Mucosa of descending colon (tissue), 3 donors: Measurements from ENCODE around the gene C12orf43. TPM values are rescaled to one million over a fixed set of nuclear protein-coding genes. Genes with fewer than 3 reads are reported as not detected.
A peak's percentile ranks its signal among the peaks of the same experiment; 100 is the strongest.

Experiments used
- ATAC-seq: fragments of 200-7000 bp; cut with Tn5 transposase; one replicate; pipeline ENCODE4 v1.9.1; 2020; ENCODE audit warnings: mild to moderate bottlenecking, moderate library complexity
- DNase-seq, 3 donors: peaks; one replicate each; pipeline ENCODE4 v3.0.0-alpha.2; 2020
- H3K36me3 ChIP-seq: fragments of 200-600 bp; one replicate; pipeline ENCODE4 v1.8.0; 2021; ENCODE audit warnings: low read depth, mild to moderate bottlenecking
- H3K4me1 ChIP-seq: fragments of 200-600 bp; one replicate; pipeline ENCODE4 v1.8.0; 2021; ENCODE audit warnings: low read depth, mild to moderate bottlenecking
- H3K4me3 ChIP-seq: fragments of 200-600 bp; one replicate; pipeline ENCODE4 v1.8.0; 2021; ENCODE audit warnings: mild to moderate bottlenecking
- H3K9me3 ChIP-seq: fragments of 200-600 bp; one replicate; pipeline ENCODE4 v1.8.0; 2021; ENCODE audit warnings: mild to moderate bottlenecking
- CTCF ChIP-seq: fragments of 200-600 bp; IDR thresholded peaks from one replicate; pipeline ENCODE4 v1.8.0; 2022; ENCODE audit warnings: antibody characterized with exemption, mild to moderate bottlenecking
- intact Hi-C, 2 donors: fragments of 100-400 bp; cut with DNase I in 1 of 2; cut with micrococcal nuclease in 1 of 2; formaldehyde crosslinking; loops; one replicate each; pipeline versions ENCODE4 v1.11.0 to v1.11.1; 2022; cut with DNase I, micrococcal nuclease
- total RNA-seq, 3 donors: library from RNA; stranded (reverse); fragmentation: NEBNext Ultra II Directional in 2 of 3; extraction: Animal tissue kit (Norgen Biotek cat#: 25700) in 2 of 3; gene quantifications; one replicate each; pipeline versions ENCODE4 v1.2.1 to v1.2.4, GENCODE V29; 2021 to 2023
- donor health status: DM: no; HTN: no; CAD: no; lungs with moderate emphysema.
- donor health status: DM: no; HTN: no; CAD: no.
- donor health status: DM: no; HTN: yes; CAD: no.

C12orf43 gene
- total RNA-seq, 3 donors from 2014 or later, result 7.6 to 22.7 (median 11.9) TPM

DNA sequence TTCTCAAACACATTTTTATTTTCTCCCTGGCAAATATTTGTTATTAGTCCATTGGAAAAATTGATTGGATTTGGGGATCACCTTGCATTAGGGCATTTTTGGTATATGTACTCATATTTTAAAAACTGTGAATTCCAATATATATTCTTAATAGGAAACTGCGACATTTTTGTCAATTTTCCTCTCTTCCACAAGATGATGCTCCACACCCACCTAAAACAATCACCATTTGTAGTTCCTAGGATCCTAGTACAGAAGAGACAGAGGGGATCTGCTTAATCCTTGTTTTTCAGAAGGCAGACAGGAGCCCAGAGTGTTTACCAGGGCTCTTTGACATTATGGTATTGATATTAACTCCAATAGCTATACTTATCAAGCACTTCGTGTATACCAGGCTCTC is 45.5 kb upstream of the C12orf43 start:
- DNase-seq (no peak), ATAC-seq (no peak)
- Histone ChIP-seq H3K4me1 (peaks cover 6% of the 10 kb centered on the region), H3K36me3 (no peaks in the 10 kb centered on the region), H3K4me3 (no peak overlapping the region), H3K9me3 (no peaks in the 10 kb centered on the region)
- no peak for TF ChIP-seq CTCF
- intact Hi-C loops, result no loop called here

DNA sequence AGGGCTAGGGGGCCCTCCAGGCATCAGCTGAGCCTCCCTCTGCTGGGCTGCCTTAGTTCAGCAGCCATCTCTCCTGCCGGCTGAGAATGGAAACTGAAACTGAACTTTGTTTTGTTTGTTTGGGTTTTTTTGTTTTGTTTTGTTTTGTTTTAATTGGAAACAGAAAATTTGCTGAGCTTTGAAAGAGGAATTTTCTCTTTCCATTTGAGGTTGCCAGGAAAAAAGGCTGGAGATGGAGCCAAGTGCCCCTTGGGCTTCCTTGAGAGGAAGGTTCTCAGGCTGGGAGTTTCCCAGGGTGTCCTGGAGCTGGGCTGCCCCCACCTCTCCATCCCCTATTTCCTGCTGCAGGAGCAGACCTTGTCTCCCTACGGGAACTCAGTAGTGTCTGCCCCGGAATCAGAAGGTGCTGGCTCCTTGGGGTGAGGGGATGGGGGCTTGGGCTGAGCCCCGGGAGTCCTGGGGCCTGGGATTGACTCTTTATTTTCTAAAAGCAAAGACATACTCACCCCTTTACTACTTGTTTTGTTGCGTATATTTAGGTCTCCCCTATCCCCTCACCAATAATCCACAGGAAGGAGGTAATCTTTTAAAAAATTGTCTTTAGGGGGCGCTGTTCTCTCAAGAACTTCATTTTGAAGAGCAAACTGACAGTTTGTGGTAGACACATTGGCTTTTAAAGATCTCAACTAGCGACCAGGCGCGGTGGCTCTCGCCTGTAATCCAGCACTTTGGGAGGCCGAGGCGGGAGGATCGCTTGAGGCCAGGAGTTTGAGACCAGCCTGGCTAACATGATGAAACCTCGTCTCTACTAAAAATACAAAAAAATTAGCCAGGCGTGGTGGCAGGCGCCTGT is 44.1 kb upstream of the C12orf43 start:
- Histone ChIP-seq H3K4me1 (peaks cover 6% of the 10 kb centered on the region), H3K36me3 (no peaks in the 10 kb centered on the region), H3K4me3 (no peak overlapping the region), H3K9me3 (no peaks in the 10 kb centered on the region)
- ATAC-seq (peak; percentile 92), DNase-seq (peak in 2 of 3 donors; percentile 49 to 57)
- intact Hi-C loops, result no loop called here
- TF ChIP-seq CTCF, result peak; percentile 24

DNA sequence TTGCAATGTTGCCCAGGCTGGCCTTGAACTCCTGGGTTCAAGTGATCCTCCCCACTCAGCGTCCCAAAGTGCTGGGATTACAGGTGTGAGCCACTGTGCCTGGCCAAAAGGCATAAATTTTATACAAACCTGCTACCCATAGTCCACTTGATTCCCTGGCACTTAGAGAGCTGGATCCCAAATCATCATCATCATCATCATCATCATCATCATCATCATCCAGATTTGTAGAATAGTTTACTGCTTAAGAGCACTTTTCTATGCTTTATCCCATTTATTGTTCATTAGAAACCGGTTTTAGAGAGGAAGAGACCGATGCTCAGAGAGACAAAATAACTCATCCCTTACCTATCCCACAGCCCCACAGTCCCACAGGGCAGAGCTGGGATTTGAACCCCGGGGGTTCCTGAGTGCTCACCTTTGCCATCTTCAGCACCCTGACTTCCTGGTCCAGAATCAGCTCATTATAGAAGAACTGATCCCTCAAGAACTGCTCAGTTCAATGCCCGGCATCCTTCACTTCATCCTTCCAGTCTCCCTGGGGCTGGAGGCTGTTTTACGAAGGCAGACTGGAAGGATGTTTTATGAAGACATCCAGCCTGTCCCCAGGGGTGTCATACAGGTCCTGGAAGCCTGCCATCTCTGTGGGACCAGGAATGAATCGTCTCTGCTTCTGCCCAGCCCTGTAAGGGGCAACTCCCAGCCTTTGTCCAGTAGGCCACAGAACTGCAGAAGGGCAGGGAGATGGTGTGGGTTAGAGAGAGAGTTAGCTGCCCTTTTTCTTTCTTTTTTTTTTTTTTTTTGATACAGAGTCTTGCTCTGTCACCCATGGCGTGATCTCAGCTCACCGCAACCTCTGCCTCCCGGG is 43.0 kb upstream of the C12orf43 start:
- Histone ChIP-seq H3K4me1 (peaks cover 6% of the 10 kb centered on the region), H3K36me3 (no peaks in the 10 kb centered on the region), H3K9me3 (no peaks in the 10 kb centered on the region), H3K4me3 (no peak overlapping the region)
- intact Hi-C loops, result no loop called here
- no peak for DNase-seq
- ATAC-seq, result peak; percentile 22
- no peak for TF ChIP-seq CTCF

GRCh38 chr12:121057794-121058193 is 41.5 kb upstream of the C12orf43 start:
- no peak for TF ChIP-seq CTCF
- no peak for ATAC-seq
- intact Hi-C loops, result no loop called here
- H3K36me3 ChIP-seq, result no peaks in the 10 kb centered on the region
- H3K4me3 ChIP-seq, result no peak overlapping the region
- no peak for DNase-seq
- H3K9me3 ChIP-seq, result no peaks in the 10 kb centered on the region
- H3K4me1 ChIP-seq, result peaks cover 6% of the 10 kb centered on the region

DNA sequence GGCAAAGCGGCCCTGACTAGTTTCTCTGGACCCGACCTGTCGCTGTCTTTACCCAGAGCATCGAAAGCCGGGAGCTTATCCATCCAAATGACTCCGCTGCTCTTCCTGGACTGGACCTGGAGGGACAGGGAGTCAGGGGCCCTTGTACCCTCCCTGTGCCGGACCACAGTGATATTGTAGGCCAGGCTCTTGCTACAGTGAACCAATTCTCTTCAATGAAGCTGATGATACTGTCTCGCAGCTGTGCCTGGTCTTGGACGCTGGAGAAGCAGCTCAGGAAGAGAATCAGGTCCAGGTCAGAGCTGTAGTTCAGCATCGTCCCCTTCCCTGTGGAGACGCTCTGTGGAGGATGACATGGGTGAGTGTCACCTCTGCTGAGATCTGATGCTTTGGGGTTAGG is 37.4 kb upstream of the C12orf43 start:
- H3K4me1 ChIP-seq, result no peaks in the 10 kb centered on the region
- no peak for DNase-seq
- no peak for ATAC-seq
- intact Hi-C loops, result no loop called here
- no peak overlapping the region for H3K4me3 ChIP-seq
- no peak for TF ChIP-seq CTCF
- H3K36me3 ChIP-seq, result no peaks in the 10 kb centered on the region
- no peaks in the 10 kb centered on the region for H3K9me3 ChIP-seq
